ENCODE results near the gene LRRC4B.
A peak's percentile ranks its signal among the peaks of the same experiment; 100 is the strongest.

Gene LRRC4B

GRCh38 chr19:50492303-50493052 lies 75.8 kb downstream of the LRRC4B start:
- DNase-seq (ENCODE audit: low spot score): no peak
- no peak for TF ChIP-seq CTCF (IDR thresholded peaks at IDR 0.05; ENCODE audit: extremely low read depth, insufficient read depth, missing control alignments)
- in situ Hi-C loops (cut with MboI; ENCODE audit: low pct_unique_long_range_greater_than_20kb, low sequenced_read_pairs, unreplicated experiment): no loop called here

DNA sequence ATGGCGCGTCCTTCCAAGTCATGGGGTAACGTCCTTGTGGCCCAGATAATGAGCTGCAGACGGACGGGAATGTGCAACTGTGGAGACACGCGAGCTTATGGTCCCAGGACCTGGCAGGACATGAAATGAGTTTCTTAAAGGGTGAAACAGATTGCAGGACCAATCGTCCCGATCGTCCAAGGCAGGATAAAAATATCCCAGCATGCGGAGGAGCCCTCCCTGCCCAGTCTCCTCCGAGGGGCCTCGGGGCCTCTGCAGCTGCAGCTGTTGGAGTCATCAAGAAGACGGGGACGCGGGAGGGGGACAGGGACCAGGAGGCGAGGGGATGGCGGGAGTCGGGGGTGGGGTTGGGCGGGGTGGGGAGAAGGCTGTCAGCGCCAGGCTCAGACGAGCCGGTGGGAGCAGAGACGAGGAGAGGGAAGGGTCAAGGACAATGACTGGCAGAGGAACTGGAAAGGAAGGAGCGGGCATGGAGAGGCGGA lies 77.2 kb downstream of the LRRC4B start:
- no peak for DNase-seq (ENCODE audit: low spot score)
- TF ChIP-seq CTCF (IDR thresholded peaks at IDR 0.05; ENCODE audit: extremely low read depth, insufficient read depth, missing control alignments): no peak
- in situ Hi-C loops (cut with MboI; ENCODE audit: low pct_unique_long_range_greater_than_20kb, low sequenced_read_pairs, unreplicated experiment): no loop called here

DNA sequence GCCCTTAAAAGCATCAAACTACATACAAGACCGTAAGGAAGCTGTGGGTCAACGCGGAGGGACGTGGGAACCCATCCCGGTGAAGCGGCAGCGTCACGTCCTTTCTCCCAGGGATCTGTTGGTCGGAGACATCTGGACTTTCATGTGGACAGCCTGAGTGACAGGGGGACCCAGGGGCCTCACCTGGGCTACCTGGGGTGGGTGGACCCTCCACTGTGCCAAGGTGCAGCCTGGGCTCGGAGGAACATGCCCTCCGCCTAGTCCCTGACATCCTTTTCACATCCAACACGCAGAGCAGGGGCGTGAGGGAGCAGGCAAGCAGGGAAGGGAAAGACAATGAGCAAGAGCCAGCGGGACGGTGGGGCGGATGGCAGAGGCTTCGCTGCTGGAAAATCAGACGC lies 77.8 kb downstream of the LRRC4B start:
- in situ Hi-C loops (cut with MboI; ENCODE audit: low pct_unique_long_range_greater_than_20kb, low sequenced_read_pairs, unreplicated experiment): no loop called here
- no peak for TF ChIP-seq CTCF (IDR thresholded peaks at IDR 0.05; ENCODE audit: extremely low read depth, insufficient read depth, missing control alignments)

GRCh38 chr19:50489461-50490011 lies 78.7 kb downstream of the LRRC4B start:
- in situ Hi-C loops (cut with MboI; ENCODE audit: low pct_unique_long_range_greater_than_20kb, low sequenced_read_pairs, unreplicated experiment): no loop called here
- TF ChIP-seq CTCF (IDR thresholded peaks at IDR 0.05; ENCODE audit: extremely low read depth, insufficient read depth, missing control alignments): no peak
- DNase-seq (ENCODE audit: low spot score): no peak

More for the DNA sequence above, 77.8 kb downstream of the LRRC4B start:
- DNase-seq (ENCODE audit: low spot score): no peak

- no peak for TF ChIP-seq CTCF (IDR thresholded peaks at IDR 0.05; ENCODE audit: extremely low read depth, insufficient read depth, missing control alignments)
- in situ Hi-C loops (cut with MboI; ENCODE audit: low pct_unique_long_range_greater_than_20kb, low sequenced_read_pairs, unreplicated experiment): no loop called here
Observed at GRCh38 chr19:50488389-50489194, 79.6 kb downstream of the LRRC4B start.

DNA sequence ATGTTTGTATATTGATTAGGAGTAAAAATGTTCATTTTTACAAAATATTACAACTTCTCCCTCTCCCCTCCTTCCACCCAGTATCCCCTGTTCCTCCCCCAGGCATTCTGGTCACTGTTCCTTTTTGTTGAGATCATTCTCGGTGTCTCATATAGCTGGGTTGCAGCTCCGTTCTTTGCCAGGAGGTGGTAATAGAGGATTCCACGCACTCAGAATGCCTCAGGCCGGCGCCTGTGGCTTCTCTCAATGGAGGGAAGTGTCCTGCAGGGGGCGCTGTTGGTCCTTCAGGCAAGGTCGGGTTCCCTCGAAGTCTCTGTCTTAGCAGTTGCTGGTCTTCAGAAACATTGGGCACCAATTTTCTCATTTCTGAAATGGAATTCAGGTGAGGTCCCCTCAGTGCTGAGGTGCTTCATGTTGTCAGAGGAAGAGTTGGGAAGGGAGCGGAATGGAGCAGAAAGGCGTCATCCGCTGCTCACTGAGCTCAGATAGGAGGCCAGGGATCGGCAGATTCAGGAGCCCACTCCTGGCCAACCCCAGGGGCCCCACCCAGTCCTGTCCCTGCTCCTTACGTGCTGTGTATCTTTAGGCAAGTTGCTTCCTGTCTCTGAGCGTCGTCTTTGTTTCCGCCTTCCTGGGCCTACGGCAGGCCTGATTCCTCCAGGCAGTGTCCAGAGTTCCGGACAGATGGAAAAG lies 81.3 kb downstream of the LRRC4B start:
- no peak for DNase-seq (ENCODE audit: low spot score)
- in situ Hi-C loops (cut with MboI; ENCODE audit: low pct_unique_long_range_greater_than_20kb, low sequenced_read_pairs, unreplicated experiment): no loop called here

More at GRCh38 chr19:50488389-50489194, 79.6 kb downstream of the LRRC4B start:
- no peak for DNase-seq (ENCODE audit: low spot score)

More for the DNA sequence above, 81.3 kb downstream of the LRRC4B start:
- peak; percentile 53 for TF ChIP-seq CTCF (IDR thresholded peaks at IDR 0.05; ENCODE audit: extremely low read depth, insufficient read depth, missing control alignments)

Data from GM13977 (cell line).